HEK293 (cell line): ENCODE measurements around the gene CASP7.

Source experiments
- BCL6B ChIP-seq: fragments of 450-650 bp; formaldehyde crosslinking; IDR thresholded peaks from 2 replicates; pipeline ENCODE4 v1.5.1; 2017; ENCODE audit warnings: missing biosample characterization, missing genetic modification characterization
- CTCF ChIP-seq: fragments of 450-650 bp; formaldehyde crosslinking; IDR thresholded peaks from 2 replicates; pipeline ENCODE4 v1.5.1; 2016; ENCODE audit warnings: missing biosample characterization, missing genetic modification characterization
- YY1 ChIP-seq: fragments of 450-650 bp; formaldehyde crosslinking; IDR thresholded peaks from 2 replicates; pipeline ENCODE4 v1.5.1; 2018; ENCODE audit warnings: missing biosample characterization, missing genetic modification characterization
- ZBTB7A ChIP-seq: fragments of 450-650 bp; formaldehyde crosslinking; IDR thresholded peaks from 2 replicates; pipeline ENCODE4 v1.5.1; 2016; ENCODE audit warnings: low read depth, missing biosample characterization, missing genetic modification characterization
- ZFP3 ChIP-seq: fragments of 450-650 bp; formaldehyde crosslinking; IDR thresholded peaks from 2 replicates; pipeline ENCODE4 v1.5.1; 2016; ENCODE audit warnings: low read depth, missing biosample characterization, missing genetic modification characterization
- ZNF114 ChIP-seq: fragments of 450-650 bp; formaldehyde crosslinking; IDR thresholded peaks from 2 replicates; pipeline ENCODE4 v1.5.0; 2017; ENCODE audit warnings: missing biosample characterization, missing genetic modification characterization
- ZNF175 ChIP-seq: fragments of 450-650 bp; formaldehyde crosslinking; IDR thresholded peaks from 2 replicates; pipeline ENCODE4 v1.5.1; 2016; ENCODE audit warnings: missing biosample characterization, missing genetic modification characterization
- ZNF324 ChIP-seq: fragments of 450-650 bp; formaldehyde crosslinking; IDR thresholded peaks from 2 replicates; pipeline ENCODE4 v1.5.1; 2016; ENCODE audit warnings: missing biosample characterization, missing genetic modification characterization
- ZNF350 ChIP-seq: fragments of 450-650 bp; formaldehyde crosslinking; IDR thresholded peaks from 2 replicates; pipeline ENCODE4 v1.5.0; 2017; ENCODE audit warnings: missing biosample characterization, mild to moderate bottlenecking, missing genetic modification characterization
- ZNF580 ChIP-seq: fragments of 450-650 bp; formaldehyde crosslinking; IDR thresholded peaks from 2 replicates; pipeline ENCODE4 v1.5.1; 2016; ENCODE audit warnings: missing biosample characterization, missing genetic modification characterization

- TF ChIP-seq BCL6B (tag by site-specific recombination) (no peak), CTCF (tag by site-specific recombination) (no peak), ZNF175 (tag by site-specific recombination) (no peak), ZNF350 (no peak), ZBTB7A (tag by site-specific recombination) (no peak), ZNF580 (tag by site-specific recombination) (no peak), YY1 (tag by site-specific recombination) (no peak), ZFP3 (tag by site-specific recombination) (no peak), ZNF114 (no peak), ZNF324 (tag by site-specific recombination) (no peak)
These were observed 96.1 kb downstream of the CASP7 start for GRCh38 chr10:113775686-113776294.
